Measurements from ENCODE around the gene GRID2. TPM values are rescaled to one million over a fixed set of nuclear protein-coding genes. Genes with fewer than 3 reads are reported as not detected.

Gene GRID2
- total and polyA plus RNA-seq, 2 of the 4 experiments (the other 2 are of a cell fraction) = under 0.01 TPM; not detected in 1

DNA sequence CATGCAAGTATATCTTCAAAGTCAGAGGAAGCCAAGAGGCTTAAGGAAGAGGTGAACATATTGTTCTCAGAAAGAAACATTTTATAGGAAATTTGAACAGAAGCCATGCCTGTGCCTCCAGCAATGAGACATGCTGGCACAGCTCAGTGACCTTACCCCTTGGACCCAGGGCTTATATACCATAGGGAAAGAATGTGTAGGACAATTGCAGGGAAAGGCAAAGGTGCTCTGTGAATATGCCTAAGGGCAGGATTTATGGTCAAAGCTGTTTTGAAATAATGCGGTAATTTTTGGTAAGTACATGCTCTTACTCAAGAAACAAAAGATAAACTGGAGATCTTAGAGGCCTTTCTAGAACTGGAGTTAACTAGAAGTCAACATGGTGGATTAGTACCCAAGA lies 568.8 kb downstream of the GRID2 start:
- no peak overlapping the region for H4K91ac ChIP-seq (ENCODE audit: insufficient read depth, low read depth, low read length)
- no peak overlapping the region for H3K4me3 ChIP-seq (ENCODE audit: insufficient read depth, low read depth, low read length)
- H3K9ac ChIP-seq (ENCODE audit: low read depth, low read length) = no peak overlapping the region
- WGBS, 2 experiments (ENCODE audit: extremely low coverage in 2 of 2, insufficient read length in 1 of 2) = no CpG with 5 or more reads among the region's 1 CpG
- H3K56ac ChIP-seq (ENCODE audit: extremely low read depth, insufficient read depth, low read length) = no peak overlapping the region
- intact Hi-C loops (cut with micrococcal nuclease) = no loop called here
- no peaks in the 10 kb centered on the region for H3K9me3 ChIP-seq (ENCODE audit: control insufficient read depth, insufficient read depth, low read length)
- DNase-seq (no peak), ATAC-seq (ENCODE audit: low read depth) (no peak)
- H2AFZ ChIP-seq (replicated peaks; ENCODE audit: low read length, poor library complexity) = no peak overlapping the region
- no peak overlapping the region for H3K27ac ChIP-seq (ENCODE audit: insufficient read depth, low read length)
- CTCF ChIA-PET = interaction anchor here (0.7 kb wide), 1 partner anchor 12 kb away, joined by 3 read pairs; no protein-coding TSS in a partner anchor
- dilution Hi-C loops (cut with HindIII; ENCODE audit: low sequenced_read_pairs, unreplicated experiment) = no loop called here
- H3K14ac ChIP-seq (replicated peaks; ENCODE audit: low read depth, low read length) = no peak overlapping the region
- H2AK5ac ChIP-seq (ENCODE audit: low read depth, low read length) = no peak overlapping the region
- no peak overlapping the region for H2AK9ac ChIP-seq (replicated peaks; ENCODE audit: low read depth, low read length, poor library complexity)
- no peak overlapping the region for H2BK5ac ChIP-seq (ENCODE audit: low read depth, low read length, poor library complexity, severe bottlenecking)
- H4K5ac ChIP-seq (ENCODE audit: low read depth, low read length) = no peak overlapping the region
- H3K9me1 ChIP-seq (ENCODE audit: insufficient read depth, low read length) = no peaks in the 10 kb centered on the region
- no peak overlapping the region for H4K8ac ChIP-seq (ENCODE audit: low read depth in 2 of 2, low read length in 2 of 2)
- H3K36me3 ChIP-seq (ENCODE audit: control insufficient read depth, insufficient read depth, low read length) = no peaks in the 10 kb centered on the region
- H2BK20ac ChIP-seq (ENCODE audit: low read depth, low read length) = no peak overlapping the region
- POLR2A ChIA-PET (ENCODE audit: unreplicated experiment) = no interaction called here
- H2BK120ac ChIP-seq (ENCODE audit: low read depth, low read length) = no peak overlapping the region
- no peak overlapping the region for H2BK15ac ChIP-seq (ENCODE audit: low read depth, low read length)
- H3K23ac ChIP-seq (ENCODE audit: low read depth, low read length) = no peak overlapping the region
- no peak overlapping the region for H3K4me2 ChIP-seq (ENCODE audit: low read depth, low read length)
- no peaks in the 10 kb centered on the region for H3K27me3 ChIP-seq (ENCODE audit: control insufficient read depth, insufficient read depth, low read length)
- H3K4ac ChIP-seq (ENCODE audit: low read depth, low read length) = no peak overlapping the region
- no peak for TF ChIP-seq POLR2A (IDR thresholded peaks at IDR 0.05; ENCODE audit: low read depth, low read length)
- TF ChIP-seq, protein P1, sequence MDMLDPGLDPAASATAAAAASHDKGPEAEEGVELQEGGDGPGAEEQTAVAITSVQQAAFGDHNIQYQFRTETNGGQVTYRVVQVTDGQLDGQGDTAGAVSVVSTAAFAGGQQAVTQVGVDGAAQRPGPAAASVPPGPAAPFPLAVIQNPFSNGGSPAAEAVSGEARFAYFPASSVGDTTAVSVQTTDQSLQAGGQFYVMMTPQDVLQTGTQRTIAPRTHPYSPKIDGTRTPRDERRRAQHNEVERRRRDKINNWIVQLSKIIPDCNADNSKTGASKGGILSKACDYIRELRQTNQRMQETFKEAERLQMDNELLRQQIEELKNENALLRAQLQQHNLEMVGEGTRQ (IDR thresholded peaks at IDR 0.05; ENCODE audit: low read depth, low read length) = no peak
- no peak for TF ChIP-seq RFX5 (IDR thresholded peaks at IDR 0.05; ENCODE audit: low read depth, low read length)
- TF ChIP-seq MAZ (IDR thresholded peaks at IDR 0.05; ENCODE audit: borderline replicate concordance, low read depth, low read length) = no peak
- TF ChIP-seq, protein P2, sequence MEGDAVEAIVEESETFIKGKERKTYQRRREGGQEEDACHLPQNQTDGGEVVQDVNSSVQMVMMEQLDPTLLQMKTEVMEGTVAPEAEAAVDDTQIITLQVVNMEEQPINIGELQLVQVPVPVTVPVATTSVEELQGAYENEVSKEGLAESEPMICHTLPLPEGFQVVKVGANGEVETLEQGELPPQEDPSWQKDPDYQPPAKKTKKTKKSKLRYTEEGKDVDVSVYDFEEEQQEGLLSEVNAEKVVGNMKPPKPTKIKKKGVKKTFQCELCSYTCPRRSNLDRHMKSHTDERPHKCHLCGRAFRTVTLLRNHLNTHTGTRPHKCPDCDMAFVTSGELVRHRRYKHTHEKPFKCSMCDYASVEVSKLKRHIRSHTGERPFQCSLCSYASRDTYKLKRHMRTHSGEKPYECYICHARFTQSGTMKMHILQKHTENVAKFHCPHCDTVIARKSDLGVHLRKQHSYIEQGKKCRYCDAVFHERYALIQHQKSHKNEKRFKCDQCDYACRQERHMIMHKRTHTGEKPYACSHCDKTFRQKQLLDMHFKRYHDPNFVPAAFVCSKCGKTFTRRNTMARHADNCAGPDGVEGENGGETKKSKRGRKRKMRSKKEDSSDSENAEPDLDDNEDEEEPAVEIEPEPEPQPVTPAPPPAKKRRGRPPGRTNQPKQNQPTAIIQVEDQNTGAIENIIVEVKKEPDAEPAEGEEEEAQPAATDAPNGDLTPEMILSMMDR (conservative IDR thresholded peaks at IDR 0.05; ENCODE audit: low read depth, low read length) = no peak
- no peak for TF ChIP-seq RAD21 (IDR thresholded peaks at IDR 0.05; ENCODE audit: low read length)
- no peak for TF ChIP-seq BHLHE40 (IDR thresholded peaks at IDR 0.05; ENCODE audit: low read depth, low read length)
- no peak for TF ChIP-seq MAFK (IDR thresholded peaks at IDR 0.05; ENCODE audit: low read depth, low read length)
- no peak for TF ChIP-seq CEBPB (IDR thresholded peaks at IDR 0.05; ENCODE audit: low read depth, low read length)
- TF ChIP-seq SMC3 (IDR thresholded peaks at IDR 0.05; ENCODE audit: low read depth, low read length) = no peak
- TF ChIP-seq, protein P3, sequence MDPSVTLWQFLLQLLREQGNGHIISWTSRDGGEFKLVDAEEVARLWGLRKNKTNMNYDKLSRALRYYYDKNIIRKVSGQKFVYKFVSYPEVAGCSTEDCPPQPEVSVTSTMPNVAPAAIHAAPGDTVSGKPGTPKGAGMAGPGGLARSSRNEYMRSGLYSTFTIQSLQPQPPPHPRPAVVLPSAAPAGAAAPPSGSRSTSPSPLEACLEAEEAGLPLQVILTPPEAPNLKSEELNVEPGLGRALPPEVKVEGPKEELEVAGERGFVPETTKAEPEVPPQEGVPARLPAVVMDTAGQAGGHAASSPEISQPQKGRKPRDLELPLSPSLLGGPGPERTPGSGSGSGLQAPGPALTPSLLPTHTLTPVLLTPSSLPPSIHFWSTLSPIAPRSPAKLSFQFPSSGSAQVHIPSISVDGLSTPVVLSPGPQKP (IDR thresholded peaks at IDR 0.05; ENCODE audit: borderline replicate concordance, low read depth, low read length) = no peak
- TF ChIP-seq RCOR1 (IDR thresholded peaks at IDR 0.05; ENCODE audit: insufficient replicate concordance, low read length) = no peak
- no peak for TF ChIP-seq CHD1 (IDR thresholded peaks at IDR 0.05; ENCODE audit: low read depth, low read length)
- no peaks in the 10 kb centered on the region for H3K4me1 ChIP-seq (ENCODE audit: control insufficient read depth, insufficient read depth, low read length)
- no TSS peak for BruUV-seq (replicated peaks)
- H3K79me1 ChIP-seq (ENCODE audit: low read depth in 1 of 2, low read length in 2 of 2) = no peaks in the 10 kb centered on the region
- in situ Hi-C loops (cut with MboI; ENCODE audit: low sequenced_read_pairs) = no loop called here
- H3K18ac ChIP-seq (ENCODE audit: low read depth, low read length) = no peak overlapping the region
- no peaks in the 10 kb centered on the region for H4K20me1 ChIP-seq (ENCODE audit: insufficient read depth, low read length)
